Left forelimb (tissue), 1 donor: ENCODE results near the gene CLIP1.
"Not testable (repeated sequence)": the region's sequence is repeated elsewhere in the genome, so short reads cannot be mapped to it uniquely, and the experiment has no call there.

Experiments
- DNase-seq: peaks from one replicate; pipeline ENCODE4 v3.0.0-alpha.2; 2018; ENCODE audit warnings: low spot score

Gene CLIP1

DNA sequence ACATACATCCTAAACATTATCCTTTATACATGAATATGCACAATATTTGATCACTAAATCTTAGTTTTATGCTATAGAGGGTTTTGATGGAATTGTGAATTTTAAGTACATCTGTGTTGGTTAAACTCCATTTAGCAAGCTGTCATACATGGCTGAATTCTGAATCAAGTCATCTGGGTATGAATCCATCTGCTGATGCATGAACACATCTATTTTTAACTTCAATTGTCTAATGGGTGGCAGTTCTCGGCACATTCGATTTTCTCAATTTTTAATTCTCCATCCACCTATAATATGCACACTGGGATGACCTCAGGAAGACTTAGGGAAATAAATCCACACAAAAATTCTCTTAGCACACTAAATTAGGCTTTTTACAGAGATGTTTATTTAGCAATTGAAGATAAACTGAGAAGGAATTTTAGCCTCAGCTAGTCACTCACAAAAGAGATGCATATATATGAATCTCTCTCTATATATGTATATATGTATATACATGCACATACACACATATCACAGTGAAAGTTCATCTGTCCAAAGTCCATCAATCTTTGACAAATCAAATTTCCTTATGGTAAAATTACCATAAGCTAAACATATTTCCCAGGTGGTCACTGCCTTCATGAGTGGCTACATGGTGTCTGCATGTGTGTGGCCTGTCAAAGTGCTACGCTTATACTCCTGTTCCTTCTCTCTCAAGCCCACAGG, 111.7 kb downstream of the CLIP1 start:
- no peak for DNase-seq

DNA sequence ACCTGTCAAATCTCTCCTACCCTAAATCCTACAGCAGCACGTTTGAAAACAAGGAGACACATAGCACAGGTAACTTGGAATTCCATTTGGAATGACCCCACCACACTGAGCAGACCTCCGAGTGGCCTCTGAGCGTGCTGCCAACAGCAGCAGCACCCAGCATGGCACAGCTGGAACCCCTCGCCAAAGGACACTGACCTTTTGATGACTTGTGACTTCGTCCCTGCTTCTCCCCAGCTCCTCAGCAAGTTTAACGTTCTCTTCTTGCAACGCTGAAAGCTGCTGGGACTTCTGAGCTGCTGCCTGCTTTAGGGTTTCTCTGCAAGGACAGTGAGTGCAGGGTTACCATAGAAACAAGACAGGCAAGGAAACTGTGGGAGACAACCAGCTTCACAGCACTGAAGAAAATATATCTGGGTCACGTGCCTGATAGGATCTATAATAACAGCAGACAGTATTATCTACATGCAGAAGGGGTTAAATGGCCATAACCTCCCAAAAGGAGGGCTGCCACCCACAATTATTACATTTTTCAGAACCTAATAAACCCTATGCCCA, 112.8 kb downstream of the CLIP1 start:
- no peak for DNase-seq

DNA sequence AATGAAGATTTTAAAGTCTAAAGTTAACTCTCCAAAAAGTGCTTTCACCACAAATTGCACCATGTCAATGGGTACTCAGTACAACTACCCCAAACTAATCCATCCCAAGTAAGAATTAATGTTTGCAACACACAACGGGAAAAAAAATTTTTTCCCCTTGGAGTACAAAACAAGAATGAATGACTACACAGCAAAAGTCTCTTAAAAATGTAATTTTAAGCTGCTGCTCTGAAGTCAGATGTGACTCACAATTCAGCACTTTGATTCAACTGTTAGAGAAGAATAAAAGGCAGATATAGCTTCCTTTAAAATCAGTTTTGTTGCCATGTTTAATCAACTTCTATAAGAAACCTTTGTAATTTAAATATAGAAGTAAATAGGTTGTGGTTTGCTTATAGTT, 113.7 kb downstream of the CLIP1 start:
- no peak for DNase-seq

DNA sequence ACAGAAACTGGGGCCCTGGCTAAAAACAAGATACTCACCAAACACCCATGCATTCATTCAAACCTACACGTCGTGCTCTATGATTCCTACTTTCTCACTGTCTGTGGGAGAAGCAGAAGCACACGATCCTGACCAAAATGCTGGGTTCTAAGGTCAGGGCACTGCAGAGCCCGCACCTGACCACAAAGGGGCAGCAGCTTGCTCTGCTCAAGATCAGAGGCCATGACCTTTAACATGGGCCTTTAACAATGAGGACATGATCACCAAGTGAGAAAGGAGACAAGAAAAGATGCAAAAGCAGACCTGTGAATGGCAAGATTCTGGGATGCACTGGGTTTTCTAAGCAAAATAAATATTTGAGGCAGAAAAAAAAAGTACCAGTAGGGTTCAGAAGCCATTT, 116.1 kb downstream of the CLIP1 start:
- no peak for DNase-seq

DNA sequence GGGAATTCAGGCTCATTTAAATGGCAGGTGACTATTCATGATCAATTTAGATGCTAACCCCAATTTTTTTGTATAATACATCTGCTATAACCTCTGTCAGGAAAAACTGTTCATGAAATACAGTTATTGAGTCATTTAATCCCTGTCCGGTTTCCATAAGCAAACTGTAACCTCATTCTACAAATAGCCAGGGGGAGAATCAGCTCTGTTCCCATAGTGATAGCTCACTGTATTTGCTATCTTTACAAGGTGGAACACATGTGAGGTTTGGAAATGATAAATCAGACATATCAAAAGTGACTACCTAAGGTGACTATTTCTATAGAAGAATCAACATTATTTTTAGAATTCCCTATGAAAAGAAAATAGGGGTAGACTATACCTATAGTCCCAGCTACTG, 117.5 kb downstream of the CLIP1 start:
- no peak for DNase-seq

DNA sequence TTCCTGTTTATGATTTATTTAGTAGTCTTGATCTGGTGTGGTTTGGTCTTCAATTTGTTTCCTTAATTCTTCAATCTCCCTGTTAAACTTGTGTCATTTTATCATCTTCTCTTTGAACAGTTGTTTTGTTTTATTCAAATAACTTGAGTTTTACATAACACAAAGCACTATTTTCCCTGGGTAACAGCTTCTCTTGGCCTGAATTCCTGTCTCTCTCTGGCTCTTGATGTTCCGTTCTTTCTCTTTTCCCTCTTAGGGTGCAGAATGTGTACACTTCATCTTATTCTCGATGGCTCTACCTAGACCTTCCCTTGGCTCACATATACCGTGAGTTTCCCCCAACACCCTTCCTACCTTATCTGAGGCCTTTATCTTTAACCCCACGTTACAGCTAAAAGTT, 119.4 kb downstream of the CLIP1 start:
- DNase-seq = no peak

DNA sequence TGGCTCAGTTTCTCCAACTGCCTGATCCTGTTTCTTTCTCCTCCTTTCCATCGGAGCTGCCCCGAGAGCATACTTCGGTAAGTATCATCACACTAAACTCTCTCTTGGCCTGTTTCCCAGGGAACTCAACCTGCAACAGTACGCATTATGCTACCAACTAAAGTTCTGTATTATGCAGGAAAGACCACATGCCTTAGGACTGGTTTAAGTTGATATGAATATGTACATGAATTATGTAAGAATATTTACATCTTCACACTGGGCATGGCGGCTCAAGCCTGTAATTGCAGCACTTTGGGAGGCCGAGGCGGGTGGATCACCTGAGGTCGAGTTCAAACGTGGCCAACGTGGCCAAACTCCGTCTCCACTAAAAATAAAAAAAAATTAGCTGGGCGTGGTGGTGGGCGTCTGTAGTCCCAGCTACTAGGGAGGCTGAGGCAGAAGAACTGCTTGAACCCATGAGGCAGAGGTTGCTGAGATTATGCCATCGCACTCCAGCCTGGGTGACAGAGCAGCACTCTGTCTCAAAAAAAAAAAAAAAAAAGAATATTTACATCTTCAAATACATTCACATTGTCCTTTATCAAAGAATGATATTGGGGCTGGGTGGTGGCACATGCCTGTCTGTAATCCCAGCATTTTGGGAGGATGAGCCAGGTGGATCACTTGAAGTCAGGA, 124.3 kb downstream of the CLIP1 start:
- no peak for DNase-seq

DNA sequence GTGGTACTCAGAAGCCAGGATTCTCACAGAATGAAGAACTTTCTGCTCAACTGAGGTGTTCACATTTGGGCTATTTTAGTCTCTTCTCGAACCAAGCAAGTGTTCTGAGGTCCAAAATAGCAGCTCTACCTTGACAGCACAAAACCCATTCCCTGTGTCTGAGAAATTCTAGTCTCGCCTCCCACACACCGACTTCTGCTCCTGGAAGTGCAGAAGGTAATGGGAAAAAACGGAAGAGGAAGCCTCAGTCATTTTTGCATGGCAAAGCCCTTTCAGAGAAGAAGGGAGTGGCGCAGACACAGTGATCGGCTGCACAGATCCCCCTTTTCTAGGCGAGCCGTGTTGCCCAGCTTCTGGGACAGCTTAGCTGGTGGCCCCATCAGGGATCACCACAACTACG, 125.0 kb downstream of the CLIP1 start:
- no peak for DNase-seq

DNA sequence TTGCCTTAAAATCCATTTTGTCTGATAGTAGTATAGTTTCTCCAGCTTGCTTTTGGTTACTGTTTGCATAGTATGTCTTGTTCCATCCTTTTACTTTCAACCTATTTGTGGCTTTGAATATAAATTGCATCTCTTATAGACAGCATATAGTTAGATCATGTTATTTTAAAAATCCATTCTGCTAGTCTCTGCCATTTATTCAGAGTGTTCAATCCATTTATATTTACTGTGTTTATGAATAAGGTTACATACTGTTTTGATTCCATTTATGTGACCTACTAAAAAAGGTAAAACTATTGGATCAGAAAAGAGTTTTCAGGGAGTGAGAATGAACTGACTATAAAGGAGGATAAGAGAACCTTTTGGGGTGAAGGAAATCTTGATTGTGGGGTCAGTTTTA, 126.6 kb downstream of the CLIP1 start:
- no peak for DNase-seq

DNA sequence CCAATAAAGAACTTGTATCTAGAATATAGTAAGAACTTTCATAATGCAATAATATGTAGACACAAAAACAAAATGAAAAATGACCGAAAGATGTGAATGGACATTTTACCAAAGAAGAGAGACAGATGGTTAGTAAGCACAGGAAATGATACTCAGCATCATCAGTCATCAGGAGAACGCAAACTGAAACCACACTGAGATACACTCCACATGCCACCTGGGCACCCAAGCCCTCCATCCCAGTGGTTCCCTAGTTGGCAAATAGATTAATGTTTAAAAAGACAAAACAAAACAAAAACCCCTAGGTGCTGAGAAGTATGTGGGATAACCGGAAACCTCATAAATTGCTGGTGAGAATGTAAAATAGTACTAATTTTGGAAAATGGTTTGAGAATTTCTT, 129.4 kb downstream of the CLIP1 start:
- no peak for DNase-seq

DNA sequence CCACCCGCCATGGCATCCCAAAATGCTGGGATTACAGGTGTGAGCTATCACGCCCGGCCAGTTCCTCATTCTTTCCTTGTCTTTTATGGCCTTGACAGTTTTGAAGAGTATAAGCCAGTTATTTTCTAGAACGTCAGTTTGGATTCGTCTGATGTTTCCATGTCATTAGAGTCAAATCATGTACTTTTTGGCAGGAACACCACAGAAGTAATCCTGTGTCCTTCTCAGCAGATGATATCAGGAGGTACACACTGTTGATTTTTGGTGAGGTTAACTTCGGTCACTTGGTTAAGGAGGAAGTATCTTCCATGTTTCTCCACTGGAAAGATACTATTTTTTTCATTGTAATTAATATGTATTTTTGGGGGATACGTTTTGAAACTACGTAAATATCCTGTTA, 131.0 kb downstream of the CLIP1 start:
- no peak for DNase-seq

DNA sequence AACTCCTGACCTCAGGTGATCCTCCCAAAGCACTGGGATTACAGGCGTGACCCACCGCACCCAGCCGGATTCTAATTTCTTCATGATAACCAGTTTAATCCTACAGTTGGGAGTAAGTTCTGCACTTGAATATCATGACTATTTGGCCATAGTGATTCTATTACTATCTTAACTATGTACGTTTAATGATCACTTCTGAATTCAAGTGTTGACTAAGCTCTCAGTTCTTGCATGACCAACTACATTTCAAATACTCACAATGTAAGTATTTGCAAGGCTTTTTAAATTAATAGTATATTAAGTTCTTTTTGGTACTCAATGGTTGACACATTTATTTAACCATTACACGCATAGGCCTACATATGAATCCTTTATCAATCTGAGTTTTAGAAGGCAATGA, 138.8 kb downstream of the CLIP1 start:
- DNase-seq = no peak

DNA sequence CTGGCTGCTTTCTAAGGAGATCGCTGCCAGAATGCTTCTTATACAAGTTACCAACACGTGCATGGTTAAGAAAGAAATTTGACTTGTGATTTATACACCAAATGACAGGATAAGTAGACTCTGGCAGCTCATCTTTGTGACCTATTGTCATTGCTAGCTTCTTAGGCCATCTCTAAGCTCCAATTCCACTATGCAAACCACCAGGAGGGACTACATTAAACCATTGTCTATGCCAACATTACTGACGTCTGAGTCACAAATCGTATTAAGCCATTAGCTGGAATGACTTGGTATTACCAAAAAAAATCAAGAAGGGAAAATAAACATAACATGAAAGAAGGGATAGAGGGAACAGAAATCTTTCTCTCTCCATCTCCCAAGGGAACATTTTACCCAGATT, 140.4 kb downstream of the CLIP1 start:
- no peak for DNase-seq

DNA sequence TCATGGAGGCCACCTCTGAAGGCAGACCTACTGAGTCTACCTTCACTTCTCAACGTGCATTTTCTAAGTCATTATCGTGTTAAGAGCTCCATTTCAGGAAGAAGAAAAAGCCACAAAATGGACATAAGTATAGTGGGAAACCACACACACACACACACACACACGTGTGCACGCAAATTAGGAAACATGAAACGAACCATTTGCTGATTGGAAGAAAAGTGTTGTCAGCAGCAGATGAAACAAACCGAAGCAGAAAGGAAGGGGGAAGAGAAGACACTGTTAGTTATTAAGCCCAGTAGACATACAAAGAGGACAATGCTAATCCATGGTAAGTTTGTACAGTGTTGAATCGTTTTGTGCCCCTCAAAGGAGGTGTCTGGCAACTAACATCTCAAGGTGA, 146.2 kb downstream of the CLIP1 start:
- DNase-seq = no peak

DNA sequence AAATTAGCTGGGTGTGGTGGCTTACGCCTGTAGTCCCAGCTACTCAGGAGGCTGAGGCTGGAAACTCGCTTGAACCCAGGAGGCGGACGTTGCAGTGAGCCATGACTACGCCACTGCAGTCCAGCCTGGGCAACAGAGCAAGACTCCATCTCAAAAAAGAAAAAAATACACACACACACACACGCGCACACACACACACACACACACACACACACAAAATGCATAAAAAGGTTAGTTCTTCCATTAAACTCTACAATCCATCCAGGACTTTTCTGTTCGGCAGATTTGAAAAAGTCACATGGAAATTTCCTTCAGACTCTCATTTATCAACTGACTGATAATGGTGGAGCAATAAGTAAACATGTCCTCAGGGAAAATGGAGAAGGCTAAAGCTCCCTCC, 147.0 kb downstream of the CLIP1 start:
- no peak for DNase-seq

DNA sequence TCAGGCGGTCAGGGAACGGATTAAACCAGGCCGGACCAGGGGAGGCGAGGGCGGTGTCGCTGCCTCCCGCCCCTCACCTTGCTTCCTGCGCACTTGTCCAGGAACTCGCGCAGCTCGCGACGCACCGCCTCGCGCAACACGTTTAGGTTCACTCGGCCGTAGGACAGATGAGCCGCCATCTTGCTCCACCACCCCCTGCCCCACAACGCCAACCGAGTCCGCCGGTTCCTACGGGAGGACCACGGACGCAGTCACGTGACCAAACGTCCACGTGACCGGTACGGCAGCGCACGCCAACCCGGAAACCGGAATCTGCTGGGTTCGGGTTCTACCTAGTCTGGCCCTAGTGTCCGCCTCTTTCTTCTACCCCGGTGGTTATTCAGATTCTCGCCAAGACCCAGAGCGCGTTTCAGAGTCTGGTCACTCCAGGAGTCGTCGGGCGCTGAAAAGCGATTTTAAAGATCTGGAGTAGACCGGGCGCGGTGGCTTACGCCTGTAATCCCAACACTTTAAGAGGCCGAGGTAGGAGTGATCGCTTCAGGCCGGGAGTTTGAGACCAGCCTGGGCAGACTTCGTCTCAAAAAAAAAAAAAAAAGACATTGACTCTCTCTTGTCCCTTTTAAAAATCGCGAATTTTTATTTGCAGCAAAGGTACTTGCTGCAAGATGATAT, 156.1 kb downstream of the CLIP1 start, which contains the start of gene VPS33A:
Gene VPS33A, minus strand, starts transcription at position 265 of the 672 bp plus-strand sequence. Its CDS starts 86 bp downstream, at position 179.
- DNase-seq = peak; percentile 99

DNA sequence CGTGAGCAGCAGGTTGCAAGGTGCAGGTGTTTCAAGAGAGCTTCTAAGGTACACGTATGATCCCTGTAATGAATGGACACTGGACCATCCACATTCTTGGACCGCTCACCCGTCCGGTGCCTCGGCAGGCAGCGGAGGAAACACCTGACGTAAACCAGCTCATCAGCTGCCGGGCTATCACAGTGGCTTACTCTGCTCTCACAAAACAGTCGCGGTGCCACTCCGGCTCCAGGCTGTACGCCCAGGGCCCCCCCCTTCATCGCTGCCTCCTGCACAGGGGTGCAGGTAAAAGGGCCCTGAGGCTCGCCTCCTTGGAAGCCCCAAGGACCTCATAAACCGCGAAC, 156.6 kb downstream of the CLIP1 start:
- no peak for DNase-seq

DNA sequence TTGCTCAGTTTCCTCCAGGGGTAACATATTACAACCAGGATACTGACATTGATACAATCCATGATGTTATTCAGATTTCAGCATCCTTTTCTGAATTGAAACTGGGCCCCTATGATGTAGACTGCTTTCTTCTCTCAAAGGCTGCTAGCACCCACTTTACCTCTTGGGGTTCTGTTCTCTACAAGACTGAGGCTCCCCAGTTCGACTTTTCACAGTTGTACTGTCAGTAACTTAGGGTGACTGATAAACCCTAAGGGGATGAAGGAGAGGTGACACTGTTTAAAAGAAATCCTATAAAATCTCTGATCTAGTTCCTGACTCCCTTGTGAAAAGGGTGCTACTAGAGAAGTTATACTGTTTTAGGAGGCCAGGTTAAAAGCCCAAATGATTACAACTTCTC, 157.0 kb downstream of the CLIP1 start:
- no peak for DNase-seq

DNA sequence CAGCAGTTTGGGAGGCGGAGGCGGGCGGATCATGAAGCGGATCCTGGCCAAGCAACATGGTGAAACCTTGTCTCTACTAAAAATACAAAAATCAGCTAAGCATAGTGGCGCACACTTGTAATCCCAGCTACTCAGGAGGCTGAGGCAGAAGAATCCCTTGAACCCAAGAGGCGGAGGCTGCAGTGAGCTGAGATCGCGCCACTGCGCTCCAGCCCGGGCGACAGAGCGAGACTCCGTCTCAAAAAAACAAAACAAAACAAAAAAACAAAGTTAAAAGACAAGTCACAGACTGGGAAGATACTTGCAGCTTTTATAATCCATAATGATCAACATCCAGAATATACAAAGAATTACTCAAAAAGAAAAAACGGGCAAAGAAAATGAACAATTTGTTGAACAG, 161.7 kb downstream of the CLIP1 start:
- not testable (repeated sequence) for DNase-seq

DNA sequence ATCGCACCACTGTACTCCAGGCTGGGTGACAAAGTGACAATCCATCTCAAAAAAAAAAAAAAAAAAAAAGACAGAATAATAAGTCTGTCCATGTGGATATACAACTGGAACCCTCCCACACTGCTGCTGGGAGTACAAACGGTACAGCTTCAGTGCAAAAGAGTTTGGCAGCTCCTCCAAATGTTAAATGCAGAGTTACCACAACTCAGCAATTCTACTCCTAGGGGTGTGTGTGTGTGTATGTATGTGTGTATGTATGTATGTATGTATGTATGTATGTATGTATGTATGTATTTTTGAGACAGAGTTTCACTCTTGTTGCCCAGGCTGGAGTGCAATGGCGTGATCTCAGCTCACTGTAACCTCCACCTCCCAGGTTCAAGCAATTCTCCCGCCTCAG, 163.5 kb downstream of the CLIP1 start:
- not testable (repeated sequence) for DNase-seq

DNA sequence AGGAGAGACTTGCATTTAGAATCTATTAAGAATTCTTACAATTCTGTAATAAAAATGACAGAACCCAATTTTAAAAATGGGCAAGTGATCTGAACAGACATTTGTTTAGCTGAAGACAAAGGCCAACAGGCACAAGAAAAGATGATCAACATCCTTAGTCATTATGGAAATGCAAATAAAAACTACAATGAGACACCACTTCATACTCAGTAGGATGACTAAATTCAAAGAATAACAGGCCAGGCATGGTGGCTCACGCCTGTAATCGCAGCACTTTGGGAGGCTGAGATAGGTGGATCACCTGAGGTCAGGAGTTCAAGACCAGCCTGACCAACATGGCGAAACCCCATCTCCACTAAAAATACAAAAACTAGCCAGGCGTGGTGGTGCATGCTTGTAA, 164.0 kb downstream of the CLIP1 start:
- DNase-seq = not testable (repeated sequence)

DNA sequence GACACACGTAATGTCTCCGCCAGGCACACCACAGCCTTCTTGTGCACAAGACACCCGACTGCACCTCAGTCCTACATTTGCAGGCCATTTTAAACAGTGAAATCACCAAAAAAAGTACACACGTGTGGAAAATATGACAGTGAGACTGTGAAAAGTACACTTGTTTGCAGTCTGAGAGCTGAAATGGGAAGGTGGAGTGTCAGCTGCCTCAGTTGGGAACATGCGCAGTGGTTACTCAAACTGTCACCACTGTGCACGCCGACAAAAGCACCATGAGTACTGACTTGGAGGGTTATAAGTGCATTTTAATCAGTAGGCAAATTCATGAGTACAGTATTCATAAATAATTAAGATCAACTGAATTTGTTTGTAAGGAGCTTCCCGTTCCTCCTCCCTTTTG, 171.9 kb downstream of the CLIP1 start:
- DNase-seq = no peak

DNA sequence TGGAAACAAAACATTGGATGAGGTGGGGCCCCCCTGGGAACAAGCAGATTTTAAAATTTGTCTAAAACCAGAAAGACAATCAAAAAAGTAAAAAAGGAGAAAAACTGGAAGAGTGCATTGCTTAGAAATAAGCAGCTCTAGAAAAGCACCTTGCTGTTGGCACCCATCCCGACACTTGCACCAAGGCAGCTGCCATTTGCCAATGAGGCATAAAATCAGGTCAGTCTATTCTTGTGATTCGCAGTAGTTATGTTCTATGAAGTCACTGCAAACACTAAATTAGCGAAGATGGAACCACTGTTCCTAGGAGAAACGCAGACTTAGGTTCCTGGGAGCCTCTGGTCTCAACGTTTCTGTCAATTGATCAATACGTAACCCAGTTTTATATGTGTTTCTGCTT, 172.4 kb downstream of the CLIP1 start:
- DNase-seq = no peak
